Liver (tissue), 9 donors: ENCODE data around the gene ERMAP. TPM values are rescaled to one million over a fixed set of nuclear protein-coding genes. Genes with fewer than 3 reads are reported as not detected.

Experiments used
- DNase-seq: peaks from one replicate; pipeline ENCODE4 v3.0.0-alpha.2; 2017; ENCODE audit warnings: low spot score
- H3K27ac ChIP-seq, 2 donors: one replicate each; pipeline ENCODE4 v1.7.0; 2013; ENCODE audit warnings: inconsistent platforms in 2 of 2, low read length in 2 of 2, control low read depth in 1 of 2, low read depth in 1 of 2, mild to moderate bottlenecking in 1 of 2
- H3K27me3 ChIP-seq, 4 donors: one replicate each; pipeline versions ENCODE4 v1.6.1 to v1.7.0; 2013; ENCODE audit warnings: low read length in 3 of 4, inconsistent platforms in 1 of 4, mild to moderate bottlenecking in 1 of 4, moderate library complexity in 1 of 4; ENCODE audit not compliant: control insufficient read depth in 4 of 4, insufficient read depth in 4 of 4
- H3K36me3 ChIP-seq, 4 donors: one replicate each; pipeline versions ENCODE4 v1.6.1 to v1.7.0; 2013; ENCODE audit warnings: low read length in 3 of 4, mild to moderate bottlenecking in 3 of 4, low read depth in 1 of 4, moderate library complexity in 1 of 4; ENCODE audit not compliant: control insufficient read depth in 4 of 4, insufficient read depth in 3 of 4
- H3K4me1 ChIP-seq, 4 donors: one replicate each; pipeline versions ENCODE4 v1.6.1 to v1.7.0; 2013; ENCODE audit warnings: low read length in 3 of 4, mild to moderate bottlenecking in 3 of 4, moderate library complexity in 1 of 4; ENCODE audit not compliant: control insufficient read depth in 4 of 4, insufficient read depth in 4 of 4
- H3K4me3 ChIP-seq, 3 donors: one replicate each; pipeline versions ENCODE4 v1.6.1 to v1.7.0; 2013; ENCODE audit warnings: low read length in 3 of 3, control low read depth in 1 of 3, low read depth in 1 of 3, mild to moderate bottlenecking in 1 of 3
- H3K9ac ChIP-seq, 2 donors: one replicate each; pipeline ENCODE4 v1.7.0; 2013; ENCODE audit warnings: low read length in 2 of 2, mild to moderate bottlenecking in 2 of 2, moderate library complexity in 2 of 2, control low read depth in 1 of 2, low read depth in 1 of 2
- H3K9me3 ChIP-seq, 4 donors: one replicate each; pipeline versions ENCODE4 v1.6.1 to v1.7.0; 2013; ENCODE audit warnings: low read length in 3 of 4; ENCODE audit not compliant: control insufficient read depth in 4 of 4
- EGR1 ChIP-seq, 2 donors: IDR thresholded peaks; 2 replicates each; pipeline ENCODE4 v1.6.1; 2016 to 2018; ENCODE audit warnings: antibody characterized with exemption in 2 of 2, low read depth in 2 of 2
- FOXA1 ChIP-seq: IDR thresholded peaks from 2 replicates; pipeline ENCODE4 v1.6.1; 2016; ENCODE audit warnings: antibody characterized with exemption
- FOXA2 ChIP-seq: IDR thresholded peaks from 2 replicates; pipeline ENCODE4 v1.6.1; 2016; ENCODE audit warnings: antibody characterized with exemption
- GABPA ChIP-seq, 2 donors: IDR thresholded peaks in 1 of 2; conservative IDR thresholded peaks in 1 of 2; 2 replicates each; pipeline ENCODE4 v1.6.1; 2016; ENCODE audit warnings: antibody characterized with exemption in 2 of 2, mild to moderate bottlenecking in 1 of 2, moderate library complexity in 1 of 2
- HNF4A ChIP-seq, 2 donors: conservative IDR thresholded peaks; 2 replicates each; pipeline ENCODE4 v1.6.1; 2016; ENCODE audit warnings: antibody characterized with exemption in 2 of 2, mild to moderate bottlenecking in 2 of 2
- HNF4G ChIP-seq: IDR thresholded peaks from 2 replicates; pipeline ENCODE4 v1.6.1; 2016; ENCODE audit warnings: antibody characterized with exemption
- JUND ChIP-seq, 2 donors: IDR thresholded peaks; 2 replicates each; pipeline ENCODE4 v1.6.1; 2016; ENCODE audit warnings: antibody characterized with exemption in 2 of 2
- NR2F2 ChIP-seq: IDR thresholded peaks from 2 replicates; pipeline ENCODE4 v1.6.1; 2016; ENCODE audit warnings: antibody characterized with exemption
- RAD21 ChIP-seq, 2 donors: IDR thresholded peaks; 2 replicates each; pipeline ENCODE4 v1.6.1; 2016; ENCODE audit warnings: antibody characterized with exemption in 2 of 2, mild to moderate bottlenecking in 2 of 2
- SP1 ChIP-seq: IDR thresholded peaks from 2 replicates; pipeline ENCODE4 v1.6.1; 2018; ENCODE audit warnings: antibody characterized with exemption, mild to moderate bottlenecking
- TAF1 ChIP-seq: conservative IDR thresholded peaks from 2 replicates; pipeline ENCODE4 v1.6.1; 2016; ENCODE audit warnings: antibody characterized with exemption, mild to moderate bottlenecking
- YY1 ChIP-seq: IDR thresholded peaks from 2 replicates; pipeline ENCODE4 v1.6.1; 2016; ENCODE audit warnings: antibody characterized with exemption, mild to moderate bottlenecking
- WGBS: extraction: QIAGEN DNeasy Blood & Tissue Kit; methylation state at CpG from one replicate; pipeline ENCODE4 v1.1.7; 2013; 5-methylcytosine and 5-hydroxymethylcytosine counted together
- polyA plus RNA-seq, 2 donors: library from polyadenylated mRNA; stranded (reverse) in 1 of 2; unstranded in 1 of 2; fragments of 200-250 nt in 1 of 2; fragments of >200 nt in 1 of 2; fragmentation: Nextera tagmentation in 1 of 2; extraction: Ambion mirVana in 1 of 2; gene quantifications; one replicate each; pipeline versions ENCODE4 v1.2.1 to v1.2.3, GENCODE V29; 2013 to 2015
- total RNA-seq, 2 donors: library from RNA; depleted of rRNA; stranded (reverse); fragments of >200 nt; gene quantifications; one replicate each; pipeline ENCODE4 v1.2.3, GENCODE V29; 2014
- TF ChIP-seq, protein P1 (sequence below): IDR thresholded peaks from 2 replicates; pipeline ENCODE4 v1.6.1; 2016; ENCODE audit warnings: antibody characterized with exemption
- TF ChIP-seq, protein P2 (sequence below): IDR thresholded peaks from 2 replicates; pipeline ENCODE4 v1.6.1; 2016; ENCODE audit warnings: antibody characterized with exemption
- TF ChIP-seq, protein P3 (sequence below): IDR thresholded peaks from 2 replicates; pipeline ENCODE4 v1.6.1; 2016; ENCODE audit warnings: antibody characterized with exemption
- TF ChIP-seq, protein P4 (sequence below): fragments of 150-350 bp; IDR thresholded peaks from 2 replicates; pipeline ENCODE4 v1.5.1; 2017; ENCODE audit warnings: improper control_type of control experiment, low read depth, low read length; ENCODE audit not compliant: missing input control
- donor health status: healthy.
- donor health status: healthy.
- donor health status: healthy.
- donor health status: healthy.
- donor health status: healthy.

Gene ERMAP
- total and polyA plus RNA-seq, 4 donors = 3.9 to 96.9 (median 9.0) TPM

DNA sequence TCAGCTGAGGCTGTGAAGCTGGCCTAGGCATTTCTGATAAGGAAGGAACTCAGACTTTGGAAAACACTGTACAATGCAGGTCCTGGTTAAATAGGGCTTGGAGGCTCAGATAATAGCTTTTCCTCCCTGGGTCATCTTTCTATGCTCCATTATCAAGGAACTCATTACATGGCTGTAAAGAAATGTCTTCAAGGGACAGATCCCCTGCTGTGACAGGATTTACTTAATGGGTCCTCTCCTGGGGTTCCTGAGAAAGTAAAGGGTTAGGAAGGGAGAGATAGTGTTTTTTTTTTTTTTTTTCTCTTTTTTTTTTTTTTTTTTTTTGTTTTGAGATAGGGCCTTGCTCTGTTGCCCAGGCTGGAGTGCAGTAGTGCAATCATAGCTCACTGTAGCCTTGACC lies 14.4 kb downstream of the ERMAP start:
- TF ChIP-seq, protein P1, sequence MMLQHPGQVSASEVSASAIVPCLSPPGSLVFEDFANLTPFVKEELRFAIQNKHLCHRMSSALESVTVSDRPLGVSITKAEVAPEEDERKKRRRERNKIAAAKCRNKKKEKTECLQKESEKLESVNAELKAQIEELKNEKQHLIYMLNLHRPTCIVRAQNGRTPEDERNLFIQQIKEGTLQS = no peak
- TF ChIP-seq, protein P2, sequence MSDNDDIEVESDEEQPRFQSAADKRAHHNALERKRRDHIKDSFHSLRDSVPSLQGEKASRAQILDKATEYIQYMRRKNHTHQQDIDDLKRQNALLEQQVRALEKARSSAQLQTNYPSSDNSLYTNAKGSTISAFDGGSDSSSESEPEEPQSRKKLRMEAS = no peak
- TF ChIP-seq EGR1 (IDR thresholded peaks at IDR 0.05; ENCODE audit: low read depth in 2 of 2) = no peak
- TF ChIP-seq SP1 = no peak
- no peak for TF ChIP-seq HNF4G
- no peak for TF ChIP-seq YY1
- no peak for TF ChIP-seq FOXA2
- TF ChIP-seq, protein P3, sequence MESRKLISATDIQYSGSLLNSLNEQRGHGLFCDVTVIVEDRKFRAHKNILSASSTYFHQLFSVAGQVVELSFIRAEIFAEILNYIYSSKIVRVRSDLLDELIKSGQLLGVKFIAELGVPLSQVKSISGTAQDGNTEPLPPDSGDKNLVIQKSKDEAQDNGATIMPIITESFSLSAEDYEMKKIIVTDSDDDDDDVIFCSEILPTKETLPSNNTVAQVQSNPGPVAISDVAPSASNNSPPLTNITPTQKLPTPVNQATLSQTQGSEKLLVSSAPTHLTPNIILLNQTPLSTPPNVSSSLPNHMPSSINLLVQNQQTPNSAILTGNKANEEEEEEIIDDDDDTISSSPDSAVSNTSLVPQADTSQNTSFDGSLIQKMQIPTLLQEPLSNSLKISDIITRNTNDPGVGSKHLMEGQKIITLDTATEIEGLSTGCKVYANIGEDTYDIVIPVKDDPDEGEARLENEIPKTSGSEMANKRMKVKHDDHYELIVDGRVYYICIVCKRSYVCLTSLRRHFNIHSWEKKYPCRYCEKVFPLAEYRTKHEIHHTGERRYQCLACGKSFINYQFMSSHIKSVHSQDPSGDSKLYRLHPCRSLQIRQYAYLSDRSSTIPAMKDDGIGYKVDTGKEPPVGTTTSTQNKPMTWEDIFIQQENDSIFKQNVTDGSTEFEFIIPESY = no peak
- TF ChIP-seq, protein P4, sequence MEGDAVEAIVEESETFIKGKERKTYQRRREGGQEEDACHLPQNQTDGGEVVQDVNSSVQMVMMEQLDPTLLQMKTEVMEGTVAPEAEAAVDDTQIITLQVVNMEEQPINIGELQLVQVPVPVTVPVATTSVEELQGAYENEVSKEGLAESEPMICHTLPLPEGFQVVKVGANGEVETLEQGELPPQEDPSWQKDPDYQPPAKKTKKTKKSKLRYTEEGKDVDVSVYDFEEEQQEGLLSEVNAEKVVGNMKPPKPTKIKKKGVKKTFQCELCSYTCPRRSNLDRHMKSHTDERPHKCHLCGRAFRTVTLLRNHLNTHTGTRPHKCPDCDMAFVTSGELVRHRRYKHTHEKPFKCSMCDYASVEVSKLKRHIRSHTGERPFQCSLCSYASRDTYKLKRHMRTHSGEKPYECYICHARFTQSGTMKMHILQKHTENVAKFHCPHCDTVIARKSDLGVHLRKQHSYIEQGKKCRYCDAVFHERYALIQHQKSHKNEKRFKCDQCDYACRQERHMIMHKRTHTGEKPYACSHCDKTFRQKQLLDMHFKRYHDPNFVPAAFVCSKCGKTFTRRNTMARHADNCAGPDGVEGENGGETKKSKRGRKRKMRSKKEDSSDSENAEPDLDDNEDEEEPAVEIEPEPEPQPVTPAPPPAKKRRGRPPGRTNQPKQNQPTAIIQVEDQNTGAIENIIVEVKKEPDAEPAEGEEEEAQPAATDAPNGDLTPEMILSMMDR = no peak
- no peak for TF ChIP-seq RAD21 (IDR thresholded peaks at IDR 0.05)
- no peak for TF ChIP-seq JUND (IDR thresholded peaks at IDR 0.05)
- TF ChIP-seq GABPA (IDR thresholded peaks at IDR 0.05 in 1 of 2, conservative IDR thresholded peaks at IDR 0.05 in 1 of 2) = no peak
- TF ChIP-seq FOXA1 = no peak
- TF ChIP-seq HNF4A (conservative IDR thresholded peaks at IDR 0.05) = no peak
- TF ChIP-seq TAF1 = no peak
- Histone ChIP-seq H3K9ac (no peak overlapping the region), H3K4me1 (no peaks in the 10 kb centered on the region), H3K36me3 (peaks cover 3 to 13% (median 7%) of the 10 kb centered on the region in 4 donors), H3K27ac (no peak overlapping the region), H3K9me3 (no peaks in the 10 kb centered on the region), H3K27me3 (no peaks in the 10 kb centered on the region), H3K4me3 (no peak overlapping the region)
- no peak for DNase-seq

DNA sequence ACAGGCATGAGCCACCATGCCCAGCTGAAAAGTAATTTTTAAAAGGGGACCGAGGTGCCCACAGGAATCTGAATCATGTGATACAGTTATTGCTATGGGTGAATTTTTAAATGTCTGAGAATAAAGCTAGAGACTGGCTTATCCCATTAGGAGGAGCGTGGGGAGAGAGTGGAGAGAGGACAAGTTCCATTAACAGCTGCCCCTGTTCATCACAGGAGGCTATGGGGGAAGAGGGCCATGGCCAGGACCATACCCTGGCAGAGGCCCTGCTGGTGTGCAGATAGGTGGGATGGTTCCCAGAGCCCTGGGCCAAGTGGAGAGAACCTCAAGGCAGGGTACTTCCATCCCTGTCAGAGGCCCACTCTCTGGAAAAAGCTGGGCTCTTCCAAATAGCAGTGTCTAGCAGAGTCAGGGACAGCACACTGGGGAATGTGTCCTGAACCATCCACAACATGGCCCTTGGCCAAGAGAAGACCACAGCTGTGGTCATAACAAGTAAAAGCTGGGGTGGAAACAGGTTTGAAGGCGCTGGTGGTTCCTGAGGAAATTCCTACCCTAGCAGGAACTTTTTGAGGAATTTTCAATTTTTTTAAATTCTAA lies 15.8 kb downstream of the ERMAP start:
- H3K36me3 ChIP-seq = peaks cover 2 to 15% (median 7%) of the 10 kb centered on the region in 4 donors
- WGBS = 96% methylated on average over 3 of the region's 3 CpGs

More for the DNA sequence above, 15.8 kb downstream of the ERMAP start:
- H3K27me3 ChIP-seq = no peaks in the 10 kb centered on the region
- no peak overlapping the region for H3K4me3 ChIP-seq
- H3K4me1 ChIP-seq = no peaks in the 10 kb centered on the region
- TF ChIP-seq NR2F2 = no peak
- TF ChIP-seq SP1 = no peak
- TF ChIP-seq, protein P1 = no peak
- TF ChIP-seq, protein P2 = no peak
- TF ChIP-seq HNF4A (conservative IDR thresholded peaks at IDR 0.05) = no peak
- TF ChIP-seq EGR1 (IDR thresholded peaks at IDR 0.05; ENCODE audit: low read depth in 2 of 2) = no peak
- TF ChIP-seq TAF1 = no peak
- TF ChIP-seq, protein P3 = no peak
- TF ChIP-seq HNF4G = no peak
- TF ChIP-seq GABPA (IDR thresholded peaks at IDR 0.05 in 1 of 2, conservative IDR thresholded peaks at IDR 0.05 in 1 of 2) = no peak
- TF ChIP-seq, protein P4 = no peak
- TF ChIP-seq FOXA2 = no peak
- no peak for TF ChIP-seq YY1
- no peak for TF ChIP-seq JUND (IDR thresholded peaks at IDR 0.05)
- TF ChIP-seq RAD21 (IDR thresholded peaks at IDR 0.05) = no peak
- H3K27ac ChIP-seq = no peak overlapping the region
- no peak for DNase-seq
- no peak overlapping the region for H3K9ac ChIP-seq
- H3K9me3 ChIP-seq = no peaks in the 10 kb centered on the region
